Neuronal stem cell (in vitro differentiated cells): ENCODE measurements around the gene SLC16A3.

Source experiments
- DNase-seq: peaks from one replicate; pipeline ENCODE4 v3.0.0-alpha.2; 2013; ENCODE audit warnings: low spot score
- H2AFZ ChIP-seq: one replicate; pipeline ENCODE4 v1.6.1; 2013; ENCODE audit warnings: mild to moderate bottlenecking, low read length, inconsistent platforms
- H2AK5ac ChIP-seq: 2 replicates; pipeline ENCODE4 v1.6.1; 2013; ENCODE audit warnings: low read depth, mild to moderate bottlenecking, inconsistent platforms, low read length, moderate library complexity, mixed read lengths
- H2BK120ac ChIP-seq: 2 replicates; pipeline ENCODE4 v1.6.1; 2013; ENCODE audit warnings: low read depth, mild to moderate bottlenecking, inconsistent platforms, low read length, moderate library complexity, mixed read lengths
- H2BK12ac ChIP-seq: one replicate; pipeline ENCODE4 v1.6.1; 2013; ENCODE audit warnings: low read length, inconsistent platforms
- H2BK15ac ChIP-seq: 2 replicates; pipeline ENCODE4 v1.6.1; 2013; ENCODE audit warnings: mild to moderate bottlenecking, low read length, inconsistent platforms, mixed read lengths
- H2BK5ac ChIP-seq: one replicate; pipeline ENCODE4 v1.6.1; 2013; ENCODE audit warnings: inconsistent platforms, mild to moderate bottlenecking, low read length, moderate library complexity
- H3K14ac ChIP-seq: one replicate; pipeline ENCODE4 v1.6.1; 2013; ENCODE audit warnings: low read length, inconsistent platforms
- H3K18ac ChIP-seq: 2 replicates; pipeline ENCODE4 v1.6.1; 2013; ENCODE audit warnings: low read length, inconsistent platforms
- H3K23ac ChIP-seq: 2 replicates; pipeline ENCODE4 v1.6.1; 2013; ENCODE audit warnings: low read depth, mild to moderate bottlenecking, mixed read lengths, low read length, inconsistent platforms; ENCODE audit not compliant: poor library complexity
- H3K27ac ChIP-seq: replicated peaks from 3 replicates; pipeline ENCODE4 v1.5.1; 2013; ENCODE audit warnings: low read length, inconsistent platforms
- H3K27me3 ChIP-seq, 3 experiments: 2 replicates each; pipeline ENCODE4 v1.6.1; 2013; ENCODE audit warnings: low read length in 3 of 3, mild to moderate bottlenecking in 2 of 3, inconsistent platforms in 1 of 3, low read depth in 1 of 3, mixed read lengths in 1 of 3, moderate library complexity in 1 of 3; ENCODE audit not compliant: control insufficient read depth in 3 of 3, insufficient read depth in 3 of 3
- H3K36me3 ChIP-seq, 2 donors: replicated peaks in 1 of 2; 2 replicates each; pipeline ENCODE4 v1.6.1; 2013; ENCODE audit warnings: low read length in 2 of 2; ENCODE audit not compliant: control insufficient read depth in 2 of 2, insufficient read depth in 2 of 2
- H3K4ac ChIP-seq: 2 replicates; pipeline ENCODE4 v1.6.1; 2013; ENCODE audit warnings: inconsistent platforms, mild to moderate bottlenecking, low read length, moderate library complexity
- H3K4me1 ChIP-seq, 2 donors: 1 replicate in 1 of 2; 2 replicates in 1 of 2; pipeline ENCODE4 v1.6.1; 2013; ENCODE audit warnings: low read length in 2 of 2, low read depth in 1 of 2; ENCODE audit not compliant: control insufficient read depth in 2 of 2, insufficient read depth in 1 of 2
- H3K4me2 ChIP-seq: one replicate; pipeline ENCODE4 v1.6.1; 2013; ENCODE audit warnings: mild to moderate bottlenecking, low read length, inconsistent platforms; ENCODE audit not compliant: insufficient read depth, poor library complexity, severe bottlenecking
- H3K4me3 ChIP-seq, 2 donors: 2 replicates each; pipeline ENCODE4 v1.5.1; 2013; ENCODE audit warnings: low read length in 2 of 2, mild to moderate bottlenecking in 2 of 2, inconsistent platforms in 1 of 2, moderate library complexity in 1 of 2
- H3K79me1 ChIP-seq: one replicate; pipeline ENCODE4 v1.6.1; 2013; ENCODE audit warnings: low read depth, mild to moderate bottlenecking, inconsistent platforms, low read length, moderate library complexity
- H3K9ac ChIP-seq: one replicate; pipeline ENCODE4 v1.6.1; 2013; ENCODE audit warnings: mild to moderate bottlenecking, low read depth, low read length, inconsistent platforms; ENCODE audit not compliant: poor library complexity
- H3K9me3 ChIP-seq, 2 donors: replicated peaks in 1 of 2; 2 replicates each; pipeline versions ENCODE3 to v1.6.1; 2013; ENCODE audit warnings: low read length in 2 of 2, mild to moderate bottlenecking in 2 of 2, inconsistent platforms in 1 of 2, low read depth in 1 of 2, mixed read lengths in 1 of 2, moderate library complexity in 1 of 2; ENCODE audit not compliant: control insufficient read depth in 2 of 2, insufficient read depth in 1 of 2
- H4K8ac ChIP-seq: one replicate; pipeline ENCODE4 v1.6.1; 2013; ENCODE audit warnings: low read depth, mild to moderate bottlenecking, inconsistent platforms, low read length, moderate library complexity
- H4K91ac ChIP-seq: one replicate; pipeline ENCODE4 v1.6.1; 2013; ENCODE audit warnings: low read length, low read depth, mild to moderate bottlenecking, inconsistent platforms; ENCODE audit not compliant: poor library complexity
- WGBS, 2 donors: extraction: QIAGEN DNeasy Blood & Tissue Kit; methylation state at CpG; one replicate each; pipeline ENCODE4 v1.1.7; 2013; ENCODE audit warnings: missing lambda C conversion rate in 2 of 2, mixed read lengths in 1 of 2; ENCODE audit not compliant: insufficient read length in 2 of 2, insufficient replicate concordance in 1 of 2; ENCODE audit errors: extremely low coverage in 2 of 2; 5-methylcytosine and 5-hydroxymethylcytosine counted together

The SLC16A3 gene

GRCh38 chr17:82200743-82201497 is 27.9 kb upstream of the SLC16A3 start:
- Histone ChIP-seq H3K27me3 (no peaks in the 10 kb centered on the region), H2AK5ac (no peak overlapping the region), H2AFZ (no peak overlapping the region), H2BK5ac (no peak overlapping the region), H4K91ac (no peak overlapping the region), H3K4me1 (no peaks in the 10 kb centered on the region), H3K18ac (no peak overlapping the region), H3K36me3 (peaks cover 26 to 46% of the 10 kb centered on the region in 2 donors), H3K23ac (peak overlapping the region; percentile 89), H3K27ac (no peak overlapping the region), H4K8ac (no peak overlapping the region), H3K4ac (no peak overlapping the region), H2BK15ac (no peak overlapping the region), H3K4me3 (no peak overlapping the region), H2BK12ac (no peak overlapping the region), H3K14ac (no peak overlapping the region), H3K79me1 (peaks cover 9% of the 10 kb centered on the region), H3K9me3 (peaks cover 0 to 4% of the 10 kb centered on the region in 2 donors), H3K9ac (no peak overlapping the region), H3K4me2 (no peak overlapping the region), H2BK120ac (no peak overlapping the region)
- no peak for DNase-seq
- WGBS, 2 donors, result no CpG with 5 or more reads among the region's 13 CpGs

- H3K27ac ChIP-seq, result no peak overlapping the region
- H3K4me1 ChIP-seq, result peaks cover 0 to 3% of the 10 kb centered on the region in 2 donors
- H3K36me3 ChIP-seq, result peaks cover 24 to 41% of the 10 kb centered on the region in 2 donors
- no peak overlapping the region for H2BK120ac ChIP-seq
- peaks cover 9% of the 10 kb centered on the region for H3K79me1 ChIP-seq
- H2AK5ac ChIP-seq, result no peak overlapping the region
- peak overlapping the region; percentile 82 for H4K8ac ChIP-seq
- H2AFZ ChIP-seq, result no peak overlapping the region
- H3K23ac ChIP-seq, result peak overlapping the region; percentile 89
- no peak overlapping the region for H4K91ac ChIP-seq
- DNase-seq, result no peak
- no CpG with 5 or more reads among the region's 23 CpGs for WGBS, 2 donors
- peak overlapping the region; percentile 66 for H3K4ac ChIP-seq
- H3K27me3 ChIP-seq, result no peaks in the 10 kb centered on the region
- H2BK12ac ChIP-seq, result peak overlapping the region; percentile 58
- no peak overlapping the region for H3K14ac ChIP-seq
- H3K9ac ChIP-seq, result peak overlapping the region; percentile 12
- peaks cover 0 to 4% of the 10 kb centered on the region in 2 donors for H3K9me3 ChIP-seq
- no peak overlapping the region for H2BK5ac ChIP-seq
- no peak overlapping the region for H2BK15ac ChIP-seq
- H3K18ac ChIP-seq, result no peak overlapping the region
- no peak overlapping the region for H3K4me2 ChIP-seq
- no peak overlapping the region for H3K4me3 ChIP-seq
Observed at GRCh38 chr17:82201498-82201910, 27.3 kb upstream of the SLC16A3 start.

- DNase-seq, result no peak
- no CpG with 5 or more reads among the region's 10 CpGs for whole genome bisulfite sequencing, 2 donors
- Histone ChIP-seq H3K79me1 (peaks cover 9% of the 10 kb centered on the region), H3K18ac (no peak overlapping the region), H2BK12ac (no peak overlapping the region), H4K8ac (no peak overlapping the region), H3K9me3 (peaks cover 0 to under 1% of the 10 kb centered on the region in 2 donors), H3K4ac (no peak overlapping the region), H2BK15ac (no peak overlapping the region), H3K14ac (no peak overlapping the region), H2BK5ac (no peak overlapping the region), H3K4me3 (no peak overlapping the region), H3K4me2 (no peak overlapping the region), H4K91ac (no peak overlapping the region), H3K36me3 (peaks cover 15 to 37% of the 10 kb centered on the region in 2 donors), H3K9ac (no peak overlapping the region), H2AFZ (no peak overlapping the region), H2BK120ac (no peak overlapping the region), H2AK5ac (no peak overlapping the region), H3K27me3 (no peaks in the 10 kb centered on the region), H3K4me1 (peaks cover 0 to 3% of the 10 kb centered on the region in 2 donors), H3K23ac (no peak overlapping the region), H3K27ac (no peak overlapping the region)
Observed at GRCh38 chr17:82202981-82203380, 25.9 kb upstream of the SLC16A3 start.

GRCh38 chr17:82203920-82204319 is 24.9 kb upstream of the SLC16A3 start:
- no peak overlapping the region for H3K27ac ChIP-seq
- H2BK12ac ChIP-seq, result no peak overlapping the region
- no peak overlapping the region for H4K91ac ChIP-seq
- no peak overlapping the region for H3K18ac ChIP-seq
- peaks cover 13 to 31% of the 10 kb centered on the region in 2 donors for H3K36me3 ChIP-seq
- WGBS, 2 donors, result no CpG with 5 or more reads among the region's 19 CpGs
- peak overlapping the region; percentile 14 for H3K23ac ChIP-seq
- no peak overlapping the region for H2BK5ac ChIP-seq
- H3K9me3 ChIP-seq, result no peaks in the 10 kb centered on the region
- no peak overlapping the region for H2AFZ ChIP-seq
- no peak overlapping the region for H3K14ac ChIP-seq
- no peaks in the 10 kb centered on the region for H3K27me3 ChIP-seq
- H2BK15ac ChIP-seq, result no peak overlapping the region
- H3K79me1 ChIP-seq, result peaks cover 9% of the 10 kb centered on the region
- H3K9ac ChIP-seq, result no peak overlapping the region
- no peak for DNase-seq
- peaks cover 0 to 3% of the 10 kb centered on the region in 2 donors for H3K4me1 ChIP-seq
- H2AK5ac ChIP-seq, result peak overlapping the region; percentile 9
- no peak overlapping the region for H3K4me2 ChIP-seq
- H3K4me3 ChIP-seq, result no peak overlapping the region
- H4K8ac ChIP-seq, result no peak overlapping the region
- no peak overlapping the region for H2BK120ac ChIP-seq
- no peak overlapping the region for H3K4ac ChIP-seq
